CD14-positive monocyte (primary cell): ENCODE measurements around the gene PWWP2A. TPM values are rescaled to one million over a fixed set of nuclear protein-coding genes. Genes with fewer than 3 reads are reported as not detected.

Source experiments
- DNase-seq, 3 donors: peaks; one replicate each; pipeline ENCODE4 v3.0.0-alpha.2; 2011 to 2022
- H2AFZ ChIP-seq: 2 replicates; pipeline ENCODE4 v1.6.0; 2012; ENCODE audit warnings: mild to moderate bottlenecking, low read depth, low read length, inconsistent platforms; ENCODE audit not compliant: insufficient read depth, poor library complexity, severe bottlenecking
- H3K27ac ChIP-seq, 2 donors: 1 replicate in 1 of 2; 2 replicates in 1 of 2; pipeline ENCODE4 v1.5.1; 2012 to 2013; ENCODE audit warnings: low read length in 2 of 2, control low read depth in 1 of 2, inconsistent platforms in 1 of 2, low read depth in 1 of 2, mild to moderate bottlenecking in 1 of 2
- H3K27me3 ChIP-seq, 2 donors: one replicate each; pipeline versions ENCODE4 v1.6.0 to v1.6.1; 2011 to 2013; ENCODE audit warnings: low read length in 2 of 2; ENCODE audit not compliant: control insufficient read depth in 2 of 2, insufficient read depth in 2 of 2
- H3K36me3 ChIP-seq, 2 donors: replicated peaks in 1 of 2; 1 replicate in 1 of 2; 2 replicates in 1 of 2; pipeline versions ENCODE4 v1.5.1 to v1.6.1; 2012 to 2013; ENCODE audit warnings: low read length in 2 of 2, control low read depth in 1 of 2, inconsistent platforms in 1 of 2, mild to moderate bottlenecking in 1 of 2; ENCODE audit not compliant: insufficient read depth in 2 of 2, control insufficient read depth in 1 of 2
- H3K4me1 ChIP-seq, 2 donors: 1 replicate in 1 of 2; 2 replicates in 1 of 2; pipeline versions ENCODE4 v1.5.1 to v1.6.1; 2012 to 2013; ENCODE audit warnings: low read length in 2 of 2, control low read depth in 1 of 2, inconsistent platforms in 1 of 2, mild to moderate bottlenecking in 1 of 2, moderate library complexity in 1 of 2; ENCODE audit not compliant: insufficient read depth in 2 of 2, control insufficient read depth in 1 of 2
- H3K4me2 ChIP-seq: replicated peaks from 2 replicates; pipeline ENCODE3; 2012; ENCODE audit warnings: low read length, moderate library complexity, mild to moderate bottlenecking; ENCODE audit not compliant: poor library complexity, severe bottlenecking; ENCODE audit errors: extremely low read depth
- H3K4me3 ChIP-seq, 3 experiments: fragments of 200-600 bp in 1 of 3; sonication (generic) in 1 of 3; replicated peaks in 1 of 3; 1 replicate in 2 of 3; 2 replicates in 1 of 3; pipeline ENCODE4 v1.5.1; 2011 to 2013; ENCODE audit warnings: low read length in 3 of 3, mild to moderate bottlenecking in 3 of 3, control low read depth in 2 of 3, low read depth in 2 of 3, inconsistent platforms in 1 of 3, moderate library complexity in 1 of 3
- H3K79me2 ChIP-seq: 2 replicates; pipeline ENCODE4 v1.6.0; 2012; ENCODE audit warnings: mild to moderate bottlenecking, control low read depth, inconsistent platforms, low read length, moderate library complexity; ENCODE audit not compliant: insufficient read depth
- H3K9ac ChIP-seq: 2 replicates; pipeline ENCODE4 v1.6.0; 2017; ENCODE audit warnings: low read length, mild to moderate bottlenecking; ENCODE audit not compliant: insufficient read depth, poor library complexity, severe bottlenecking
- H3K9me3 ChIP-seq, 2 donors: replicated peaks in 1 of 2; 1 replicate in 1 of 2; 2 replicates in 1 of 2; pipeline versions ENCODE4 v1.5.1 to v1.6.1; 2012 to 2013; ENCODE audit warnings: low read length in 2 of 2, control low read depth in 1 of 2; ENCODE audit not compliant: control insufficient read depth in 1 of 2, insufficient read depth in 1 of 2
- H4K20me1 ChIP-seq: 2 replicates; pipeline ENCODE4 v1.6.0; 2012; ENCODE audit warnings: mild to moderate bottlenecking, low read length, control low read depth, moderate library complexity; ENCODE audit not compliant: insufficient read depth
- H3K27ac Mint-ChIP-seq, 7 donors: one replicate each; pipeline ENCODE4 v1.8.0; 2020; ENCODE audit warnings: mild to moderate bottlenecking in 7 of 7, mixed read lengths in 7 of 7, moderate library complexity in 6 of 7, inconsistent platforms in 2 of 7
- H3K27me3 Mint-ChIP-seq, 3 donors: one replicate each; pipeline ENCODE4 v1.8.0; 2021 to 2022; ENCODE audit warnings: low read depth in 3 of 3, mild to moderate bottlenecking in 3 of 3, mixed read lengths in 3 of 3, moderate library complexity in 3 of 3, inconsistent platforms in 1 of 3
- H3K36me3 Mint-ChIP-seq, 2 donors: one replicate each; pipeline ENCODE4 v1.8.0; 2020; ENCODE audit warnings: mixed read lengths in 2 of 2, inconsistent platforms in 1 of 2, mild to moderate bottlenecking in 1 of 2
- H3K4me1 Mint-ChIP-seq: one replicate; pipeline ENCODE4 v1.8.0; 2020; ENCODE audit warnings: mild to moderate bottlenecking, mixed read lengths
- H3K4me3 Mint-ChIP-seq, 2 donors: one replicate each; pipeline ENCODE4 v1.8.0; 2020; ENCODE audit warnings: mild to moderate bottlenecking in 2 of 2, mixed read lengths in 2 of 2, moderate library complexity in 1 of 2
- H3K9me3 Mint-ChIP-seq, 7 donors: one replicate each; pipeline ENCODE4 v1.8.0; 2020 to 2022; ENCODE audit warnings: mixed read lengths in 7 of 7, mild to moderate bottlenecking in 6 of 7, moderate library complexity in 6 of 7, inconsistent platforms in 2 of 7
- CTCF ChIP-seq: fragments of 200-600 bp; IDR thresholded peaks from one replicate; pipeline ENCODE4 v1.8.0; 2022; ENCODE audit warnings: antibody characterized with exemption, mild to moderate bottlenecking
- WGBS: methylation state at CpG from one replicate; pipeline ENCODE4 v1.1.5; 2013; ENCODE audit warnings: missing lambda C conversion rate; ENCODE audit not compliant: insufficient coverage; 5-methylcytosine and 5-hydroxymethylcytosine counted together
- intact Hi-C, 2 donors: fragments of 100-400 bp; cut with micrococcal nuclease; formaldehyde crosslinking; loops; one replicate each; pipeline versions ENCODE4 v1.15.0 to v1.15.1; 2023
- polyA plus RNA-seq, 3 donors: library from polyadenylated mRNA; depleted of rRNA in 1 of 3; unstranded in 2 of 3; stranded (reverse) in 1 of 3; fragments of 300-500 nt in 2 of 3; fragments of >200 nt in 1 of 3; fragmentation: Illumina TruSeq in 2 of 3; gene quantifications; 1 replicate in 2 of 3; 2 replicates in 1 of 3; pipeline ENCODE4 v1.2.3, GENCODE V29; 2012 to 2021

PWWP2A gene
- polyA plus RNA-seq, 3 donors, result 18.8 to 21.6 (median 18.9) TPM

- intact Hi-C loops, result no loop called here
- Histone ChIP-seq H3K4me3 (no peak overlapping the region), H4K20me1 (no peaks in the 10 kb centered on the region), H3K36me3 (no peaks in the 10 kb centered on the region), H3K27ac (no peak overlapping the region), H3K27me3 (no peaks in the 10 kb centered on the region), H3K9ac (no peak overlapping the region), H2AFZ (no peak overlapping the region), H3K4me2 (no peak overlapping the region), H3K9me3 (no peaks in the 10 kb centered on the region), H3K79me2 (no peaks in the 10 kb centered on the region), H3K4me1 (no peaks in the 10 kb centered on the region)
- DNase-seq, result no peak
- no peak for TF ChIP-seq CTCF
- Mint-ChIP-seq H3K4me1 (peaks cover 2% of the 10 kb centered on the region), H3K27ac (no peak overlapping the region), H3K4me3 (peak overlapping the region in 1 of 2 donors; percentile 30), H3K9me3 (peaks cover 0 to 3% (median 0%) of the 10 kb centered on the region in 7 donors), H3K27me3 (peaks cover 0 to 2% (median 0%) of the 10 kb centered on the region in 3 donors), H3K36me3 (no peaks in the 10 kb centered on the region)
- whole genome bisulfite sequencing, result 69% methylated on average over 19 of the region's 31 CpGs
Observed at GRCh38 chr5:160133071-160133917, 14.0 kb upstream of the PWWP2A start.

- no peak for TF ChIP-seq CTCF
- Histone ChIP-seq H4K20me1 (no peaks in the 10 kb centered on the region), H3K4me3 (no peak overlapping the region), H3K27me3 (no peaks in the 10 kb centered on the region), H3K9me3 (peaks cover 0 to 5% of the 10 kb centered on the region in 2 donors), H2AFZ (no peak overlapping the region), H3K4me1 (no peaks in the 10 kb centered on the region), H3K4me2 (no peak overlapping the region), H3K36me3 (no peaks in the 10 kb centered on the region), H3K27ac (no peak overlapping the region), H3K9ac (no peak overlapping the region), H3K79me2 (no peaks in the 10 kb centered on the region)
- WGBS, result no CpG with 5 or more reads among the region's 6 CpGs
- intact Hi-C loops, result no loop called here
- H3K27me3 Mint-ChIP-seq, result peaks cover 0 to 2% (median 0%) of the 10 kb centered on the region in 3 donors
- H3K36me3 Mint-ChIP-seq, result no peaks in the 10 kb centered on the region
- no peak overlapping the region for H3K4me3 Mint-ChIP-seq
- peaks cover 2% of the 10 kb centered on the region for H3K4me1 Mint-ChIP-seq
- DNase-seq, result no peak
- H3K27ac Mint-ChIP-seq, result no peak overlapping the region
- peaks cover 0 to 5% (median 0%) of the 10 kb centered on the region in 7 donors for H3K9me3 Mint-ChIP-seq
Observed at GRCh38 chr5:160129841-160130240, 10.6 kb upstream of the PWWP2A start.
